ENCODE results near the gene RCVRN.

Gene RCVRN

DNA sequence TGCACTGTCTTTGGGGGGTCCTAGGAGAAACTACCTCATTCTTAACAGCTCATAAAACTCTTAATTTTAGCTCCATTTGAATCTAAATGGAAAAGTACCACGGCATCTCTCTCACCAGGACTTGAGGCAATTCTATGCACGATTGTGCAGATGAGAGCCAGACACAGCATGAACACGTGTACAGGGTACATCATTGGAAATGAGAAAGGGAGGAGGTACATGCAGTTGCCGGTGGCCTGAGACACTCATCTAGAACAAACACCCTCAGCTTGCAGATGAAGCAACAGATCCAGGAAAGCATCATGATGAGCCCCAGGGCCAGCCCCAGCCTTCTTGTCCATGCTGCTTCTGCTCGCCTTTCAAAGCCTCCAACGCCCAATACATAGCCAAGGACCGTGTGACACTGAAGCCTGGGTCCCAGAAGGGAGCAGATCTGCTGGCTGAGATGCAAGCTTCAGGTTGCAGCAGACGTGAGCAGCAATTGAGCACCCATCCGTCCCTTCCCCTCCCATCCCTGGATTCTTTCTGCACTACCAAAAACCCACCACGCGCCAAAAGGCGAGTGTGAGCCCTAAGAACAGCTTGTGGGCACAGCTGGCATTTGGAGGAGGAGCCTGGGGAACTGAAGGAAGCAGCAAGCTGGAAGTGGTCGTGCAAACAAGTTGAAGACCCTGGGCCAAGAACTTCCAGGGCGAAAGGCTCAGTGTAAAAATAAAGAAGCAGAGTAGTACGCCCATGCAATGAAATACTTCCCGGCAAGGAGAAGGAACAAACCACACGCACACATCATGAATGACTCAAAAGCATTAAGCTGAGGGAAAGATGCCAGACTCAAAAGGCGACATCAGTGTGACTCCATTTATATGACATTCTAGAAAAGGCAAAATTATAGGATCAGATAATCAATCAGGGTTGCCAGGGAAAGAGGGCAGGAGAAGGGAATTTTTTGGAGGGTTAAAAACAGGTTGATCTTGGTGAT, 7.3 kb upstream of the RCVRN start:
- TF ChIP-seq, protein P1, sequence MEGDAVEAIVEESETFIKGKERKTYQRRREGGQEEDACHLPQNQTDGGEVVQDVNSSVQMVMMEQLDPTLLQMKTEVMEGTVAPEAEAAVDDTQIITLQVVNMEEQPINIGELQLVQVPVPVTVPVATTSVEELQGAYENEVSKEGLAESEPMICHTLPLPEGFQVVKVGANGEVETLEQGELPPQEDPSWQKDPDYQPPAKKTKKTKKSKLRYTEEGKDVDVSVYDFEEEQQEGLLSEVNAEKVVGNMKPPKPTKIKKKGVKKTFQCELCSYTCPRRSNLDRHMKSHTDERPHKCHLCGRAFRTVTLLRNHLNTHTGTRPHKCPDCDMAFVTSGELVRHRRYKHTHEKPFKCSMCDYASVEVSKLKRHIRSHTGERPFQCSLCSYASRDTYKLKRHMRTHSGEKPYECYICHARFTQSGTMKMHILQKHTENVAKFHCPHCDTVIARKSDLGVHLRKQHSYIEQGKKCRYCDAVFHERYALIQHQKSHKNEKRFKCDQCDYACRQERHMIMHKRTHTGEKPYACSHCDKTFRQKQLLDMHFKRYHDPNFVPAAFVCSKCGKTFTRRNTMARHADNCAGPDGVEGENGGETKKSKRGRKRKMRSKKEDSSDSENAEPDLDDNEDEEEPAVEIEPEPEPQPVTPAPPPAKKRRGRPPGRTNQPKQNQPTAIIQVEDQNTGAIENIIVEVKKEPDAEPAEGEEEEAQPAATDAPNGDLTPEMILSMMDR (conservative IDR thresholded peaks at IDR 0.05), result no peak
- H3K27ac ChIP-seq, result no peak overlapping the region

DNA sequence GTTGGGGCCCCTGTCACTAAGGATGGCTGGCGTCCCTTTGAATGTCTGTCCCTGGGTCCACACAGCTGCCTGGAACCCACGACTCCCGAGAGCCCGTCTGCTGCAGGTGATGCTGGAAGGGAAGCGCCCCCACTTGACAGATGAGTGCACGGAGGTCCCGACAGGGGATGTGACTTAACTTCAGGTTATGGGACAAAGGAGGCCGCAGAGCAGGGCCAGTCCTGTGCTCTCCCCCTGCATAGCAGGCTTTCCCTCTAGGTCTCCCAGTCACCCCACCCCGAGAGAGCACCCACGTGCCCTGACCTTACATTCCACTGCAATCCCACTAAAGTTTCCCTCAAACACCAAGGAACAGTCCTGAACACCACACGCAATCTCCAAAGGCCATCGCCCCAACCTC, 6.0 kb upstream of the RCVRN start:
- TF ChIP-seq, protein P1 (conservative IDR thresholded peaks at IDR 0.05), result no peak
- H3K27ac ChIP-seq, result no peak overlapping the region

DNA sequence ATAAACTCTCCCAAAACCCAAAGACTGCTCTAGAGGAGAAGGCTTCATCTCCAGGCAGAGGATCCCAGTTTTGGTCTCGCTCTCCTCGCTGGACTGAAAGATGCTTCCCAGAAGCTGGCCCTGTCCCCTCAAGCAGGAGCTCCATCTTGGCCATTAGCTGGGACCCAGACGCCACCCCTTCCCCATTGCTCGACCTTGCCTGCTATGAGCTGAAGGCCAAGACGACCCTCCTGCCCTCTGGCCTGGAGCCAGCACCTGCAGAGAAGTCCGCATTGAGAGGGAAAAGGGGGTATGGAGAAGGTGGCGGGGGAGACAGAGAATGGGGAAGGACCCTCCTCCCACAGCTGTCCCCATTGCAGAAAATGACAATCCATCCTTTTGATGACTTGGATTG, 3.6 kb upstream of the RCVRN start:
- no peak overlapping the region for H3K27ac ChIP-seq
- TF ChIP-seq, protein P1 (conservative IDR thresholded peaks at IDR 0.05), result no peak

DNA sequence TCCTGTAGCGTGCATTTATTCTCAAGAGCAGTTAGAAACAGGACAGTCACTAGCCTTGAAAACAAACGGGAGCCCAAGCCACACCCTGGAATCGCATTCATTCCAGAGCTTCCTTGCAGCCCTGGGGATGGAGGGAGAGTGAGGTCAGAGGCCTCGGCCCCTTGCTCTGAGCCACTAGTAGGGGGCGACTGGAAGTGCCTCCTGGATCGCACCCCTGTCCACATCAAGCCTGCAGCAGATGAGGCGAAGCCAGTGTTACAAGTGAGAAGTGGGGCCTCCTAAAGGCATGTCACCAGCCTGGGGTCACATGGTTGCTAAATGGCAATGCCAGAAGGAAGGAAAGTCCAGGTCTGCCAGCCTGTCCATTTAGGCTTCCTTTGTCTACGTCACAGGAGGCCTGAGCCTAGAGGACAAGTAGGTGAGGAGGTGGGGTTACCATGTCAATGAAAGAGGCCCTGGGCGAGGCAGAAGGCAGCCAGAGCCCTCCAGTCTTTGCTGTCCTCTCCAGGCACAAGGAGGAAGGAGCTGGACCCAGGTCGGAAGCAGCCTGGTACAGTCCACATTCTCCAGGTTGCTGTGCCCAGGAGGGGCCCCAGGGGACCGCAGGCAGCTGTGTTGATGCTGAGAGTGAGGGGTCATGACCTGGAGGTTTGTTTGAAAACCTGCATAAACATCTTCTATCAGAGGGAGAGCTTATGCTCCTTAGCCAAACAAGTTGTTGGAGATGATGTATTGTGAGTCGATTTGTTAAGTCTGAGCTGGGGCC, 3.0 kb upstream of the RCVRN start:
- TF ChIP-seq, protein P1 (conservative IDR thresholded peaks at IDR 0.05), result no peak
- H3K27ac ChIP-seq, result no peak overlapping the region

DNA sequence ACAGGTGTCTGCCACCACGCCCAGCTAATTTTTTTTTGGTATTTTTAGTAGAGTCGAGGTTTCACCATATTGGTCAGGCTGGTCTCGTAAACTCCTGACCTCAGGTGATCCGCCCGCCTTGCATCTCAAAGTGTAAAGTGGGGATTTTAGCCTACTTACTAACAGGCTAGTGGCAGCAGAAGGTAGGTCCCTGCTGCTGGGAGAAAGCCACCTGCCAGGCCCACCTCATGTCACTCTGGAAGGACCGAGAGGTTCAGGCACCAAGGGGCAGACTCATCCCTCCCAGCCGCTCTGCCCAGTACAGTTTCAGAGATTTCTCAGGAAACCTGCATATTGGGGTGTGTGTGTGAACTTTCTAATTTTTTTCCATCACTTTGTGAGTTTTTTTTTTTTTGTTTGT, 2.1 kb upstream of the RCVRN start:
- TF ChIP-seq, protein P1 (conservative IDR thresholded peaks at IDR 0.05), result no peak
- no peak overlapping the region for H3K27ac ChIP-seq

DNA sequence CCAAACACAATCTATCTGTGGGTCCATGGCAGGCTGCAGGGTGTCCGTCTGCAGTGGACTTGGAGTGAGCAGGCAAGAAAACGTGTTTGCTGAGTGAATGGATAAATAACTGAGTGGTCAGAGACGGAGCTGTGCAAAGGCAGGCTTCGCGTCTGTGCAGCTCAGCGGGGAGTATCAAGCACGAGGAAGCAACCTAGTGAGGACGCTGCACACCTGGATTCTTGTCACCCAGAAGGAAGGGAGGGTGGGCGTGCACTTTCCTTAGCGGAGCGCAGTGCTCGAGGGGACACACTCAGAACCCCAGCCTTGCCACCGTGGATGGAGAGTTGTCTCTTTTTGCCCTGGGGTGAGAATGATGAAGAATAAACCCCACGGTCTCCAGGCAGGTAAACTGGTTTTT, 1.5 kb upstream of the RCVRN start:
- no peak overlapping the region for H3K27ac ChIP-seq
- TF ChIP-seq, protein P1 (conservative IDR thresholded peaks at IDR 0.05), result no peak

DNA sequence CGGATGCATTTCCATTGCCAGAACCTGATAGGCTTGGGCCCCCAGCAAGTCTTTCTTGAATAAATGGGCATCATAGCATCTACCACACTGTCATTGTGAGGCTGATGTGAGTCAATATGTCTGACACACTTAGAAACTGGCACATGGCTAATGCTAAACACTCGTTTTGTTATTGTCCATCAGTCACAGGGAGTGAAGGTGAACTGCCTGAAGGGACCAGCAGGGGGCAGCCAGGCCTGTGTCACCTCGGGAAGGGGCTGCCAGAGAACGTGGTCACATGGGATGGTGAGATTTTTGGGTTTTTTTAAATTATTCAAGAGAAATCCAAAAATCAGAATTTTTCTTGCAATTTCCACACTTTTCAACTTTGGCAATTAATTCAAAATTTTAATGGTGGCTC, 831 bp upstream of the RCVRN start:
- TF ChIP-seq, protein P1 (conservative IDR thresholded peaks at IDR 0.05), result peak; percentile 51
- H3K27ac ChIP-seq, result no peak overlapping the region

All from VCaP (cell line).